ENCODE data around the gene FN3K.

DNA sequence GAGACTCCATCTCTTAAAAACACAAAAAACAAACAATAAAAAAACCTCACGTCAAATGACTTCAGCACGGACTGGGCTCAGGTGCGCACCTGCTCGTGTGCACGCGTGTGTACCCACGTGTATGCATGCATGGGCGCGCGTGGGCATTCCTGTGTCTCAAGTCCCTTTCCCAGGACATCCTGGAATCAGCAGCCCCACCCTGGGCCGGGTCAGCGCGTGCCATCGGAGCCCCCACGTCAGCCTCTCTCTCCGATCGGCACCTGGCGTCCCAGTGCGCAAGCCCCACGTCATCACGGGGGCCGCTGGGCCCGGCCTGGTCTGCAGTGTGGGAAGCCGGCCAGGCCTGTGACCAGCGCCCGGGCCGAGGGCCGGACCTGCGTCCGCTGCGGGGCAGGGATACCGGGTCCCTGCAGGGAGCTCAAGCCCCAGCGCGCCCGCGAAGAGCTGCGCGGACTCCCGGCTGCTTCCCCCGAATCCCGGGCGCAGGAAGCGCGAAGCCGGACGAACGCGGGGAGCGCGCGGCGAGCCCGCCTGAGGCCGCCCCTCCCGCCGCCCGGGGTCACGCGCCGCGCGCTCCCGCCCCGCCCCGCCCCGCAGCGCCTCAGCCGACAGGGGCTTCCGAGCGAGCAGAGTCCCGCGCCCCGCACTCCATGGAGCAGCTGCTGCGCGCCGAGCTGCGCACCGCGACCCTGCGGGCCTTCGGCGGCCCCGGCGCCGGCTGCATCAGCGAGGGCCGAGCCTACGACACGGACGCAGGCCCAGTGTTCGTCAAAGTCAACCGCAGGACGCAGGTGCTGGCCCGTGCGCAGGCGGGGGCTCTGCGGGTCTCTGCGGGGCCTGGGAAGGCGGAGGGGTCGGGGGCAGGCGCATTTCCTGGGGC, at the start of gene FN3K:
- TF ChIP-seq, protein P1, sequence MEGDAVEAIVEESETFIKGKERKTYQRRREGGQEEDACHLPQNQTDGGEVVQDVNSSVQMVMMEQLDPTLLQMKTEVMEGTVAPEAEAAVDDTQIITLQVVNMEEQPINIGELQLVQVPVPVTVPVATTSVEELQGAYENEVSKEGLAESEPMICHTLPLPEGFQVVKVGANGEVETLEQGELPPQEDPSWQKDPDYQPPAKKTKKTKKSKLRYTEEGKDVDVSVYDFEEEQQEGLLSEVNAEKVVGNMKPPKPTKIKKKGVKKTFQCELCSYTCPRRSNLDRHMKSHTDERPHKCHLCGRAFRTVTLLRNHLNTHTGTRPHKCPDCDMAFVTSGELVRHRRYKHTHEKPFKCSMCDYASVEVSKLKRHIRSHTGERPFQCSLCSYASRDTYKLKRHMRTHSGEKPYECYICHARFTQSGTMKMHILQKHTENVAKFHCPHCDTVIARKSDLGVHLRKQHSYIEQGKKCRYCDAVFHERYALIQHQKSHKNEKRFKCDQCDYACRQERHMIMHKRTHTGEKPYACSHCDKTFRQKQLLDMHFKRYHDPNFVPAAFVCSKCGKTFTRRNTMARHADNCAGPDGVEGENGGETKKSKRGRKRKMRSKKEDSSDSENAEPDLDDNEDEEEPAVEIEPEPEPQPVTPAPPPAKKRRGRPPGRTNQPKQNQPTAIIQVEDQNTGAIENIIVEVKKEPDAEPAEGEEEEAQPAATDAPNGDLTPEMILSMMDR (IDR thresholded peaks at IDR 0.05; ENCODE audit: insufficient read depth, low read length, poor library complexity, severe bottlenecking), result no peak
- no peak for TF ChIP-seq EZH2phosphoT487 (conservative IDR thresholded peaks at IDR 0.05; ENCODE audit: low read length)
